Suppressor macrophage treated with lipopolysaccharide for 4 hours (primary cell): ENCODE measurements around the gene HMGN3.

Source experiments
- DNase-seq: peaks from one replicate; pipeline ENCODE4 v3.0.0-alpha.2; 2020

Gene HMGN3

DNA sequence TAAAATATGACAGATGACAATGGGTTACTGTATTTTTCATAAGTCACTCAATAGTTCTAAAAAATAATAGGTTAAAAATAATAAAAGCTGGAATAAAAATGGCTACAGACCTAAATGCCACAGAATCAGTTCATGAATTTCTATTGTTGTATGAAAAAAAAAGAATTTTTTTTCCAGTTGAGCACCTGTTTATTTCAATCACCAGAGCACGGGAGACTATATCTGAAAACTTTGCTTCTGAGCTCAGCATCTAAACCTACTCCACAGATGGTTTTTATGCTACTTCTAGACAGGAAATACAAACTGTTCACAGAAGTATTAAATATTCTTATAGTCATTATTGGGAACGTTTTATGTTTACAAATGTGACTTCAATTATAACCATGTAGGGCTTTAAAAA is 50.4 kb downstream of the HMGN3 start:
- no peak for DNase-seq

DNA sequence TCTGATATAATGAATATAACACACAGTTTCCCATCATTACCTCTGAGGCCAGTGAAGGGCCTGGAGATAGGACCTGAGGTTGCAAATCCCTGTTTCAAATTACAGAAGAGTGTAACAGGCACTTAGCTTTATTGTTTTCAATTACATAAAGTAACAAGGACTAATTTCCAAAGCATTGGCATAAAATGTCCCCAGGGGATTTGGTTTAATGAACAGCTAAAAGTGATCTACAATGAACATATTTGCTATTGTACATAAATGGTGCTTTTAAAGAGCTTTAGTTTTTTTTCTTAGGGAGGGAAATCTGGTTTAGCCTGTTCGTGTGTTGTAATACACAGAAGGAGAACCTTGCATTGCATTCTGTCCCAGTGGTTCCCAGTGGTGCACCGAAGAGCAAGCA is 54.4 kb downstream of the HMGN3 start:
- DNase-seq: no peak

DNA sequence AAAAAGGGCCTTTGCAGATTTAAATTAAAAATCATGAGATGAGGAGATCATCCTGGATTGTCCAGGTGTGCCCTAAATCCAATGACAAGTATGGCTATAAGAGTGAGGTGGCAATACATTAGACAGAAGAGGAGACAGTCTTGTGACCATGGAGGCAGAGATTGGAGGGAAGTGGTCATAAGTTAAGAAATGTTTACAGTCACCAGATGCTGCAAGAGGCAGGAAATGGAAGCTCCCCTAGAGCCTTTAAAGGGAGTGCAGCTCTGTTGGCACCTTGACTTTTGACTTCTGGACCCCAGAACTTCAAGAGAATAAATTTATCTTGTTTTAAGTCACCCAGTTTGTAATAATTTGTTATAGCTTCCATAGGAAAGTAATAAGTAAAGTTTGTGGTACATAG is 61.1 kb downstream of the HMGN3 start:
- peak; percentile 4 for DNase-seq

DNA sequence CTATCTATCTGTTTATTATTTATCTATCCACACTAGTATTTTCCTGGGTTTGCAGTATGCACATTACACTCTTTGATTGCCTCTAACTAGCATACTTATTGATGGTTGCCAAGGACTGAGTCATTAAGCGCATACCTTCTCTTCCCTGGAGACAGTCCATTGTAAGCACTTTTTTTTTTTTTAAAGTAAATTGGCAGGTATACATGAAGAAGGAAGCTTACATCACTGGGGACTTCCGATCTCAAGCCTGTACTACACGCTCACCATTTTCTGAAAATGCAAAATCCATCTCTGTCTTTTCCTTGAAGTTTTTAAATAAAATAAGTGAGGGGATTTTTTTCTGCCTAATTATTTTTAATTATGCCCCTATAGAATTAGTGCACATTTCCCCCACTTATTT is 63.5 kb downstream of the HMGN3 start:
- DNase-seq: no peak

- DNase-seq: no peak
Measured at GRCh38 chr6:79170431-79170830, 64.1 kb downstream of the HMGN3 start.

DNA sequence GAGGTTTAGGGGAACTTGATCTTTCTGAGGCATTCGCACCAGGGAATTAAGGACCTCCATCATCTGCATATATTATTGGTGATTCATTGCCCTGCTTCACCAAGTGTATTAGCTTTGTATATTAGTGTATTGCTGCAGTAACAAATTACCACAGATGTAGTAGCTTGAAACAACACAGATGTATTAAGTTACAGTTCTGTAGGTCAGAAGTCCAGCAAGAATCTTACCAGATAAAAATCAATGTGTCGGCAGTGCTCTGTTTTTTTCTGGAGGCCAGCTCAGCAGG is 65.8 kb downstream of the HMGN3 start:
- no peak for DNase-seq

DNA sequence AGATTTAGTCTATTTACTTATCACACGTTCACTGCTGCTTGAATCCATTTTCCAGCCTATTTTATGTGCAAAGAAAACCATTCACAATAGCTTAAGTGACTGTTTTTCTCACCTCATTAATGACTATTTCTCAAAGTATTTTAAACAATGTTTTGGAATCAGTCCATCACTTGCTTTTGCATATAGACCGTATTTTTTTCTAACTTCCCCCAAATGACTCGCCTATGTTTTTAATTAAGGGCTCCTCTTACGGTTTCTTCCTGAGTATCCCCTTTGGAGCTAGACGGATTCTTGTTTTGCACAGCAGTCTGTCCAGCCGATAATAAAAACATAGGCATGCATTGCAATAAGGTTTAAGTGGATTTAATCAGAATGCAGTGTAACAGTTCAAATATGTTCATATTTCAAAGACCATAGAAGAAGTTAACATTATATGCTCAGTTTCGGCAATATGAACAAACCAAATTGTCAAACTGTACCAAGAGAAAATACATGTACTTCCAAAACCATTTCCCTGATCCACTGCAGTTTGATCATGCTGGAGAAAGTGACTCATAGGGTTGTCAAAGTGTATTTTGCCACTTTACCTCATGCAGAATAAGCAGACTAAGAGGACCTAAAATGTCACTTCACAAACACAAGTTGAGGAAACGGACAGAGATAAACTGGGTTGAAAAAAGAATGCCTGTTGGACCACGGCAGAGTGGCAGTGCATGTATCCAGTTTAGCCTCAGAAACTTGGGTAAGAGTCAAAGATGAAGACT is 66.4 kb downstream of the HMGN3 start:
- DNase-seq: no peak

- no peak for DNase-seq
Measured at GRCh38 chr6:79159846-79160245, 74.6 kb downstream of the HMGN3 start.

GRCh38 chr6:79158856-79159516 is 75.5 kb downstream of the HMGN3 start:
- DNase-seq: no peak

- DNase-seq: no peak
Measured at GRCh38 chr6:79157961-79158644, 76.4 kb downstream of the HMGN3 start.

DNA sequence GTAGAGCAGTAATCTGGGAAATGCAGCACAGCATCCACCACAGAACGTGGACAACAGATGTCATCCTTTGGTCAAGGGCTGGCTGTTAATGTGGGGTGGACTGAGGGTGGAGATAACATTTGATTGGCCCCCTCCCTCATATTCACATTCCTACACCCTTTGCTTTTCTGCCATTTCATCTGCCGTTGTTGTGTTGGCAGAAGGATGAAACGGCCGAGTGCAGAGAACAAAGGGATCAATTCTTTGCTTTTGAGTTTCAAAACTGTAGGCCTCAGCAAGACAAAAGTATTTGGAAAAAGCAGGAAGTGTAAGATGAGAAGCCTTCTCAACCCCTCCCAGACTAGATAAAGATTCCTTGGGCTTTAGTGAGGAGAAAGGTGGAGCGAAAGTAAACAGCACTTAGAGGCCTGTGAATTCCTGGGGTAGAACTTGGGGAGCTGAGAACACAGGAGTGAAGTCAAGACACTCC is 82.2 kb downstream of the HMGN3 start:
- no peak for DNase-seq
